NOMO-1 treated with dmso at 0.1 percent for 144 hours (cell line): ENCODE measurements around the gene PRCD.

Experiments used
- DNase-seq: peaks from one replicate; lab custom pipeline; 2025; ENCODE audit not compliant: unreplicated experiment; lab: John Stamatoyannopoulos, UW

Gene PRCD

GRCh38 chr17:76567634-76568432 is 28.0 kb downstream of the PRCD start:
- peak; percentile 34 for DNase-seq

DNA sequence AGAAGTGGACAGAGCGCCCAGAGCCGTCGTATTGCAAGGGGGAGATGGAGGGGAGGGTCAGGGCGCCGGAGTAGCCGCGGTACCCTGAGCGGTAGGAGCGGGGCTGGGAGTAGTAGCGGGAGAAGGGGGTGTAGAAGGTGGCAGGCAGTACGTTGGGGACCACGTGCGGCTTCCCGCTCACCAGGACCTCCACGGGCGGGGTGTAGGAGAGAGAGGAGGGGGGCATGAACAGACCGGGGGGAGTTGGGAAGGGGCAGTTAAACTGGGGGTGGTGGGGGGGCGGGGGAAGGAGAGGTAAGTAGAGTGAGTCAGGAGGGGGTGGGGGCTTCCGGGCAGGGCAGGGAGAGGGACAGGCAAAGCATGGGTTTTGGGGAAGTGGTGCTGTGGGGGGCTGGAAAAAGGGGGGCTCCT is 29.0 kb downstream of the PRCD start:
- no peak for DNase-seq

GRCh38 chr17:76569607-76570279 is 29.9 kb downstream of the PRCD start:
- DNase-seq, result no peak

DNA sequence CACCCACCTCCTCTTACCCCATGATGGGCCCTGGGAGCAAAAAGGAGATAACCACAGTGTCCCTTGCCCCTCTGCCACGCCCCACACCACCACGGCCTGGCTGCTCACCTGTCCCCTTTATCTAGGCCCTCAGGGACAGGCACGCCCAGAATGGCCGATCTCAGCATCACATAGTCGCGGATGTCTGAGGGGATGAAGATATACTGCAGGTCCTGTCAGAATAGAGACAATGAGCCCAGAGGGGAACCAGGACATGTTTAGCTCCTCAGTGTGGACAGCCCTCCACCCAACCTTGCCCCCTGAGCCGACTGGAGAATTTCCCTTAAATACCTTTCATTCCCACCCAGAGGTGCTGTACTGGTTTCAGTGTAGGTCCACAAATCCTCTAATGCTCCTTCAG is 30.6 kb downstream of the PRCD start:
- no peak for DNase-seq

DNA sequence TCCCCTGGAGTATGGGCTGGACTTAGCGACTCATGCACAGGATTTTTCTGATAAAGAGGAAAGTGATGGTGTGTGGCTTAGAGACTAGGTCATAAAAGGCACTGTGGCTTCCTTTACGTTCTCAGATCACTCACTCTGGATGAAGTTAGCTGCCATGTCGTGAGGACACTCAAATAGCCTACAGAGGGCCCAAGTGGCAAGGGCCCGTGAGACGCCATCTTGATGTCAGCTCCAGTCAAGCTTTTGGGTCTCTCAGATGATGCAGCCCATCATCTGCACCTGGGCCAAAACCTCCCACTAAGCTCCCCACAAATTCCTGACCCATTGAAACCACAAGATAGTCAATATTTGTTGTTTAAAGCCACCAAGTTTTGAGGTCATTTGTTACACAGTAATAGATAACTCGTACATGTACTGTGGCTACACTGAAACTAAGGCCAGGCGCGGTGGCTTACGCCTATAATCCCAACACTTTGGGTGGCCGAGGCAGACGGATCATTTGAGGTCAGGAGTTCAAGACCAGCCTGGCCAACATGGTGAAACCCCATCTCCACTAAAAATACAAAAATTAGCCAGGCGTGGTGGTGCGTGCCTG is 31.1 kb downstream of the PRCD start:
- no peak for DNase-seq

GRCh38 chr17:76572201-76572910 is 32.5 kb downstream of the PRCD start:
- DNase-seq, result no peak

GRCh38 chr17:76573096-76573495 is 33.3 kb downstream of the PRCD start:
- no peak for DNase-seq

DNA sequence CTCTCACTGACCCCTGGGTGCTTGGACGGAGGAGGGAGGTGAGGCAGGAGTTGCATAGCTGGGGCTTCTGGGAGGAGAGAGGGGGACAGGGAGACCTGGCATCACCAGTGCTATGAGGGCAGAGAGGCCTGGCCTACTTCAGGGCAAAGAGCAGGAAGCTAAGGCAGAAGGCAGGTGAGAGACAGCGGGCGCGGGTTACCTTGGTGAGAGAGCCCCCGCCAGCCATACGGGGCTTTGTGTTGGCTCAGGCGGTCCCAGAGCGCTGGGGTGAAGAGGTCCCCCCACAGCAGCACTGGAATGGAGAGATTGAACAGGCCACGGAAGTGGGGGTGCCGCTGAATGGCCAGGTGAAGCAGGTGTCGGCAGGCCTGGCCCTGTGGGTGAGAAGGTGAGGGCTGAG is 34.3 kb downstream of the PRCD start:
- DNase-seq, result no peak

GRCh38 chr17:76575570-76575969 is 35.7 kb downstream of the PRCD start:
- no peak for DNase-seq

GRCh38 chr17:76576189-76576588 is 36.3 kb downstream of the PRCD start:
- no peak for DNase-seq

DNA sequence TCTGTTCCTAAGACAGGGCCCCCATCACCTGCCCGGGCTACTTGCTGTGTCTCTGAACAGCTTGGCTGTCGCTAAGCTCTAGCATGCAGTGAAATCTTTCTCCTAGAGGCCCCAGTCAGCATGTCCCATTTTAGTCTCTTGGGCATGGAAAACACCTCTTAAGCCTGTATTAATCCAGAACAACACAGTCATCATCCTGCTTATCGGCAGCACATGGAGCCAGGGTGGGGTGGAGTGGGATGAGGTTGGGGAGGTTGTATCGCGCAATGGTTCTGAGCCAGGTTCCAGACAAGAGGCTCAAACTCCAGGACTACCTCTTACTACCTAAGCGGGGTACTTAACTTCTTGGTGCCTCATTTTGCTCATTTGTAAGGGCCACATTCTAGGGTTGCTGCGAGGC is 38.0 kb downstream of the PRCD start:
- no peak for DNase-seq

GRCh38 chr17:76578376-76578775 is 38.5 kb downstream of the PRCD start:
- DNase-seq, result no peak

DNA sequence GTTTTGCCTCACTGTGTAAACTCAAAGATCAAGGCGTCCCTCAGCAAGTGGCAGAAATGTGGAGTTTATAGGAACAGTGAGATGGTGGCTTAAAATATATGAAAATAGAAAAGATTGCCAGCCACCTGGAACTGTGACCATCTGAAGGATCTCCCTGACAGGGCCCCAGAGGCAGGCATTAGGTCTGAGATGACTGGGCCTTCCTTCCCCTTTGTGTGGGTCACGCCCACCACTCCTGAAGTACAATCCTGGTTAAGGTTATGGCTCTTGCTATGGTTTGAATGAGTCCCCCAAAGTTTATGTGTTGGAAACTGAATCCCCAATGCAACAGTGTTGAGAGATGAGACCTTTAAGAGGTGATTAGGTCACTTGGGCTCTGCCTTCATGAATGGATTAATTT is 39.4 kb downstream of the PRCD start:
- DNase-seq, result peak; percentile 47

- DNase-seq, result no peak
These were observed 41.7 kb downstream of the PRCD start for GRCh38 chr17:76581515-76581914.

- no peak for DNase-seq
These were observed 42.8 kb downstream of the PRCD start for GRCh38 chr17:76582660-76583059.

DNA sequence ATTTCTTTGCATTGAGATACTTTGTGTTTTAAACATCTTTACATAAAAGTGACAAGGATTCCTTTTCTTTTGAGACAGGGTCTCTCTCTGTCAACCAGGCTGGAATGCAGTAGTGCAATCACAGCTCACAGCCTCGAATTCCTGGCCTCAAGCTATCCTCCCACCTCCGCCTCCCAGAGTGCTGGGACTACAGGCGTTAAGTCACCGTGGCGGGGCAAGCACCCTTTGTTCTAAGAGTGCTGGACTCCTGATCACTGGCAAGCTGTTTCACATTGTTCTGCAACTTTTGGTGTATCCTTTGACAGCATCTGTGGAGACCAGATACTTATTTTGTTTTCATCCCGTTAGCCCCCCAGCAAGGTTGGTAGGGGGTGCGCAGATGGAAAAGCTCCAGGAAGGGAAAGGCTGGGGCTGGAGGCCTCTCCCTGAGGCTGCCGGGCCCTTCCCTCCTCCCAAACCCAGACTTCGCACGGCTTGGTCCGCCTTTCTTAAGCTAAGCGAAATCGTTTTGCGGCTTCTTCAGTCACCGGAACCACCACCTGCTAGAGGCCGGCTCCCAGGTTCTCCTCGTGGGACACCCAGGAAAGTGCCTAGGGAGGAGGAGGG is 44.7 kb downstream of the PRCD start:
- no peak for DNase-seq

DNA sequence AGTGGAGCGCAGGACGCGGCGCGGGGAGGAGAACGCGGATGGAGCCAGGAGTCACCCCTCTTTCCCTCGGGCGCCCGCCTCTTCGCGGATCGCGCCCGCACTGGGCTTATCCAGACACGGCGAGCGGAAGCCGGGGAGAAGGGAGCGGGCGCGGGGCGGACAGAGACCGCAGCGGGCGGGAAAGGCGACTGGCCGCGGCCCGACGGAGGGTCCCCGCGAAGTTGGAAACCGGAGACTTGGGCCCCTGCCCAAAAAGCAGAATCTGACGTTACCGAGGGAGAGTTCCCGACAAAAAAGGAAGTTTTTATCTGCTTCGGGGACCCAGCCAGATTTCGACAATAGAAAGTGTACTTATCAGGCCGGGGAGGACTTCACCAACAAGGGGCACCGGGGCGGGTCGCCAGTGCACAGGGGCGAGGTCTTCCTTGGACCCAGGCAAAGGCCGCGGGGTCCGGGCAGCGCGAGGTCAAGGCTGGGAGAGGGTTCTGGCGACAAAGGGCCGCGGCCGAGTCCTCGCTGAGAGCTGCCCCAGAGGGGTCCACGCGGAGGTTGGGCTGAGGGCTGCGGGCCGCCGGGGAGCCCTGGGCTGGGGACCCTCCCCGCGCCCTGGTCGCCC is 45.3 kb downstream of the PRCD start:
- no peak for DNase-seq

GRCh38 chr17:76585649-76586593 is 46.1 kb downstream of the PRCD start, which contains the start of gene ST6GALNAC2:
TSS of gene ST6GALNAC2 (minus strand) at chr17:76585860. CDS start at chr17:76585808, 52 bp downstream.
- DNase-seq, result peak; percentile 72

- DNase-seq, result peak; percentile 11
These were observed 47.1 kb downstream of the PRCD start for GRCh38 chr17:76586741-76587487.
